DOHH2 (cell line): ENCODE results near the gene PITPNC1.

Experiments
- H3F3A ChIP-seq: fragments of 200-600 bp; sonication (generic), shearing (Covaris generic); 2 replicates; pipeline ENCODE4 v1.6.0; 2016; ENCODE audit warnings: antibody characterized with exemption, mild to moderate bottlenecking; ENCODE audit not compliant: control insufficient read depth, insufficient read depth
- H3K27ac ChIP-seq: fragments of 200-600 bp; sonication (generic); 2 replicates; pipeline ENCODE4 v1.5.1; 2014; ENCODE audit warnings: low read depth, mild to moderate bottlenecking, low read length, moderate library complexity
- H3K27me3 ChIP-seq: fragments of 200-600 bp; sonication (generic); 2 replicates; pipeline ENCODE4 v1.6.1; 2014; ENCODE audit warnings: mild to moderate bottlenecking, low read length, mixed read lengths; ENCODE audit not compliant: control insufficient read depth
- H3K36me3 ChIP-seq: fragments of 200-600 bp; sonication (generic); 2 replicates; pipeline ENCODE4 v1.6.1; 2014; ENCODE audit warnings: mild to moderate bottlenecking, low read length, moderate library complexity, mixed read lengths; ENCODE audit not compliant: control insufficient read depth
- H3K4me1 ChIP-seq: fragments of 200-600 bp; sonication (generic); 2 replicates; pipeline ENCODE4 v1.6.1; 2014; ENCODE audit warnings: mild to moderate bottlenecking, low read length, mixed read lengths; ENCODE audit not compliant: control insufficient read depth
- H3K4me2 ChIP-seq: fragments of 200-600 bp; sonication (generic); 2 replicates; pipeline ENCODE4 v1.6.0; 2014; ENCODE audit warnings: mild to moderate bottlenecking, low read length, moderate library complexity
- H3K4me3 ChIP-seq: fragments of 200-600 bp; sonication (generic); 2 replicates; pipeline ENCODE4 v1.5.1; 2014; ENCODE audit warnings: mild to moderate bottlenecking, low read length, mixed read lengths
- H3K79me2 ChIP-seq: fragments of 200-600 bp; sonication (generic); 2 replicates; pipeline ENCODE4 v1.6.1; 2014; ENCODE audit warnings: mild to moderate bottlenecking, low read length, mixed read lengths; ENCODE audit not compliant: control insufficient read depth
- H3K9me2 ChIP-seq: fragments of 200-600 bp; sonication (generic); replicated peaks from 2 replicates; pipeline ENCODE4 v1.6.1; 2014; ENCODE audit warnings: mild to moderate bottlenecking, low read length, mixed read lengths; ENCODE audit not compliant: control insufficient read depth
- H3K9me3 ChIP-seq: fragments of 200-600 bp; sonication (generic); 2 replicates; pipeline ENCODE4 v1.6.1; 2014; ENCODE audit warnings: antibody characterized with exemption, low read length, mixed read lengths; ENCODE audit not compliant: control insufficient read depth, insufficient read depth
- H4K20me1 ChIP-seq: fragments of 200-600 bp; sonication (generic); 2 replicates; pipeline ENCODE4 v1.6.0; 2014; ENCODE audit warnings: low read depth, mild to moderate bottlenecking, antibody characterized with exemption, low read length, moderate library complexity; ENCODE audit not compliant: control insufficient read depth, insufficient read depth
- CTCF ChIP-seq: fragments of 200-600 bp; sonication (generic); IDR thresholded peaks from one replicate; pipeline ENCODE4 v1.5.1; 2014; ENCODE audit warnings: antibody characterized with exemption, mild to moderate bottlenecking, low read depth, low read length; ENCODE audit not compliant: poor library complexity, severe bottlenecking
- EZH2phosphoT487 ChIP-seq: fragments of 200-600 bp; sonication (generic); IDR thresholded peaks from 2 replicates; pipeline ENCODE4 v1.6.1; 2017; ENCODE audit warnings: borderline replicate concordance, mild to moderate bottlenecking, antibody characterized with exemption, low read length, moderate library complexity, mixed read lengths

The PITPNC1 gene

DNA sequence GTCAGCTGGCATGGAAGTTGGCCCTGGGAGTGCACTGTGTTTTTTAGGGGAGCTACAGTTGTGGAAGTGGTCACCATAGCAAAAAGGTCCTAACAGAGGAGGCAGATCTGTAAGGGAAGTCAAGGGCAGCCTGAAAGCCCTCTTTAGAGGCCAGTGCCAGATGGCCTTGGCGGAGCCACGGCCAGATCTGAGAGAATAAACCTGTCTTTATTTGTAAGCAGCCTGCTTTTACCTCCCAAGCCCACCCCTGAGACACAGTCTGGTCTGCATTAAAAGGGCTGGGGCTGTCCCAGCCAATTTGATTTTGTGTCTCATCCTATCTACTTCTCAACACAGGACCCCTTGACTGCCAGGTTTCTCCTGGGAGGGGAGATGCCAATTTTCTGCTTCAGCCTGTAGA is 289.6 kb downstream of the PITPNC1 start:
- no peak overlapping the region for H3K4me3 ChIP-seq
- H3K9me2 ChIP-seq, result no peaks in the 10 kb centered on the region
- TF ChIP-seq EZH2phosphoT487 (no peak), CTCF (no peak)
- H3K4me1 ChIP-seq, result no peaks in the 10 kb centered on the region
- H3K27me3 ChIP-seq, result no peaks in the 10 kb centered on the region
- H3F3A ChIP-seq, result no peaks in the 10 kb centered on the region
- no peaks in the 10 kb centered on the region for H3K9me3 ChIP-seq
- no peak overlapping the region for H3K27ac ChIP-seq
- no peaks in the 10 kb centered on the region for H3K79me2 ChIP-seq
- no peaks in the 10 kb centered on the region for H4K20me1 ChIP-seq
- no peak overlapping the region for H3K4me2 ChIP-seq
- no peaks in the 10 kb centered on the region for H3K36me3 ChIP-seq

GRCh38 chr17:67671493-67671892 is 294.4 kb downstream of the PITPNC1 start:
- H3K36me3 ChIP-seq, result no peaks in the 10 kb centered on the region
- no peak for TF ChIP-seq CTCF
- H3K4me2 ChIP-seq, result no peak overlapping the region

DNA sequence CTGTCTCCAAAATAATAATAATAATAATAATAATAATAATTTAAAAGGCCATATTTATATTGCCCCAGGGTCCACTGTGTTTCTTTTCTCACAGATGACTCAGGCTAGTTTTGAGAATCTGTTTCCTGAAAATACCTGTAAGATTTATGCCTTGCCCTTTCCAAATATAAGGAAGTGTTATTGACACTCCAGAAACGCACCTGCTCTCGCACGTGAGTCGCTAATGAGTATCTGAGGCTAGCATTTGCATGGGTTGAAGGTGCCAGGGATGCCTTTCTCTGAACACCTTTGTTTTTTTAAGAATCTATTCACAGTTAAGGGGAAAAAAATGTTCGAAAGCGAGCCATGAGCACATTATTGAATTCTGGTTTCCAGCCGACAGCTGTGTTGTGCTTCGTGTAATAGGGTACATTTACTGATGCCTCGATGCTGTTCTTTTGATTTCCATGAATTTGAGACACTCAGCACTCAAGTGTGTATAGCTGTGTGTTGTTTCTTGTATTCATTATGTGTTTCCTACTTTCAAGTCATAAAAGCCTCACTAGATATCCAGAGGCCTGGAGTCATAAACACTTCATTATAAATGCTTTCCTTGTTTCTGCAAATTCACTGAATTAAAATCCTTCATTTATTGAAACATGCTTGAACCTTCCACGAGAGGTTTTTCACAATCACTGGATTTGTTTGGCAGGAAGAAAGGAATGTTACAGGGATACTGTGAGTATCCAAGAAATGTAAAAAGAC is 295.7 kb downstream of the PITPNC1 start:
- Histone ChIP-seq H3K27ac (no peak overlapping the region), H4K20me1 (no peaks in the 10 kb centered on the region), H3K27me3 (no peaks in the 10 kb centered on the region), H3K79me2 (no peaks in the 10 kb centered on the region), H3K4me3 (no peak overlapping the region), H3K4me2 (no peak overlapping the region), H3K9me3 (no peaks in the 10 kb centered on the region), H3K9me2 (no peaks in the 10 kb centered on the region), H3K36me3 (no peaks in the 10 kb centered on the region), H3K4me1 (no peaks in the 10 kb centered on the region), H3F3A (no peaks in the 10 kb centered on the region)
- TF ChIP-seq EZH2phosphoT487 (no peak), CTCF (no peak)

More at GRCh38 chr17:67671493-67671892, 294.4 kb downstream of the PITPNC1 start:
- Histone ChIP-seq H3K27ac (no peak overlapping the region), H4K20me1 (no peaks in the 10 kb centered on the region), H3K4me1 (no peaks in the 10 kb centered on the region), H3K9me2 (no peaks in the 10 kb centered on the region), H3K79me2 (no peaks in the 10 kb centered on the region), H3K4me3 (no peak overlapping the region), H3F3A (no peaks in the 10 kb centered on the region), H3K27me3 (no peaks in the 10 kb centered on the region), H3K9me3 (no peaks in the 10 kb centered on the region)
